IMR-90 (cell line): ENCODE data around the gene FAT2. TPM values are rescaled to one million over a fixed set of nuclear protein-coding genes. Genes with fewer than 3 reads are reported as not detected.

Experiments
- ATAC-seq: fragments of 200-7000 bp; cut with Tn5 transposase; 2 replicates; pipeline ENCODE4 v1.9.1; 2020; ENCODE audit warnings: low read depth, mild to moderate bottlenecking, moderate library complexity
- BruUV-seq: library from RNA; stranded (reverse); fragments of 400-500 nt; replicated peaks from 2 replicates; lab custom pipeline; 2021; lab: Mats Ljungman, UMichigan
- CTCF ChIA-PET: fragments of 300-600 bp; formaldehyde crosslinking; extraction: SDS; loops from one replicate; lab custom pipeline; 2021; ENCODE audit warnings: antibody characterized with exemption; lab: Yijun Ruan, JAX
- POLR2A ChIA-PET: fragments of 300-600 bp; sonication (Branson Sonifier 250); formaldehyde crosslinking; loops from one replicate; lab custom pipeline; 2022; ENCODE audit warnings: antibody characterized with exemption; ENCODE audit not compliant: unreplicated experiment; lab: Charles Lee
- DNase-seq: peaks from one replicate; pipeline ENCODE4 v3.0.0; 2013
- H2AFZ ChIP-seq: replicated peaks from 2 replicates; pipeline ENCODE3; 2013; ENCODE audit warnings: low read length, mild to moderate bottlenecking; ENCODE audit not compliant: poor library complexity
- H2AK5ac ChIP-seq: 2 replicates; pipeline ENCODE4 v1.6.1; 2013; ENCODE audit warnings: low read depth, low read length, inconsistent platforms
- H2AK9ac ChIP-seq: replicated peaks from 2 replicates; pipeline ENCODE3; 2013; ENCODE audit warnings: mild to moderate bottlenecking, low read depth, low read length, moderate library complexity; ENCODE audit not compliant: poor library complexity
- H2BK120ac ChIP-seq: 2 replicates; pipeline ENCODE4 v1.6.1; 2013; ENCODE audit warnings: low read depth, low read length, inconsistent platforms
- H2BK15ac ChIP-seq: 3 replicates; pipeline ENCODE4 v1.6.1; 2013; ENCODE audit warnings: low read depth, low read length, inconsistent platforms
- H2BK20ac ChIP-seq: 2 replicates; pipeline ENCODE4 v1.6.1; 2013; ENCODE audit warnings: low read depth, mild to moderate bottlenecking, inconsistent platforms, low read length, moderate library complexity
- H2BK5ac ChIP-seq: 2 replicates; pipeline ENCODE4 v1.6.1; 2013; ENCODE audit warnings: mild to moderate bottlenecking, low read depth, low read length, inconsistent platforms; ENCODE audit not compliant: poor library complexity, severe bottlenecking
- H3K14ac ChIP-seq: replicated peaks from 2 replicates; pipeline ENCODE4 v1.6.1; 2013; ENCODE audit warnings: low read depth, low read length, inconsistent platforms
- H3K18ac ChIP-seq: 2 replicates; pipeline ENCODE4 v1.6.1; 2013; ENCODE audit warnings: low read depth, low read length, control low read depth
- H3K23ac ChIP-seq: 2 replicates; pipeline ENCODE4 v1.6.1; 2013; ENCODE audit warnings: low read depth, low read length, inconsistent platforms
- H3K27ac ChIP-seq: 2 replicates; pipeline ENCODE4 v1.5.1; 2013; ENCODE audit warnings: mild to moderate bottlenecking, control low read depth, low read length; ENCODE audit not compliant: insufficient read depth
- H3K27me3 ChIP-seq: 2 replicates; pipeline ENCODE4 v1.6.1; 2013; ENCODE audit warnings: low read length; ENCODE audit not compliant: control insufficient read depth, insufficient read depth
- H3K36me3 ChIP-seq: 2 replicates; pipeline ENCODE4 v1.6.1; 2013; ENCODE audit warnings: low read length, mixed read lengths; ENCODE audit not compliant: control insufficient read depth, insufficient read depth
- H3K4ac ChIP-seq: 2 replicates; pipeline ENCODE4 v1.6.1; 2013; ENCODE audit warnings: low read depth, low read length, inconsistent platforms
- H3K4me1 ChIP-seq: 2 replicates; pipeline ENCODE4 v1.6.1; 2013; ENCODE audit warnings: low read length, mixed read lengths; ENCODE audit not compliant: control insufficient read depth, insufficient read depth
- H3K4me2 ChIP-seq: 2 replicates; pipeline ENCODE4 v1.6.1; 2013; ENCODE audit warnings: low read depth, mild to moderate bottlenecking, control low read depth, low read length, moderate library complexity
- H3K4me3 ChIP-seq: 2 replicates; pipeline ENCODE4 v1.5.1; 2013; ENCODE audit warnings: low read depth, mild to moderate bottlenecking, control low read depth, low read length, moderate library complexity; ENCODE audit not compliant: insufficient read depth
- H3K56ac ChIP-seq: 2 replicates; pipeline ENCODE4 v1.6.1; 2013; ENCODE audit warnings: low read length, inconsistent platforms; ENCODE audit not compliant: insufficient read depth; ENCODE audit errors: extremely low read depth
- H3K79me1 ChIP-seq, 2 experiments: 2 replicates each; pipeline ENCODE4 v1.6.1; 2013; ENCODE audit warnings: low read length in 2 of 2, inconsistent platforms in 1 of 2, low read depth in 1 of 2
- H3K9ac ChIP-seq: 2 replicates; pipeline ENCODE4 v1.6.1; 2013; ENCODE audit warnings: low read depth, low read length, control low read depth
- H3K9me1 ChIP-seq: 2 replicates; pipeline ENCODE4 v1.6.1; 2013; ENCODE audit warnings: low read length, inconsistent platforms; ENCODE audit not compliant: insufficient read depth
- H3K9me3 ChIP-seq: 2 replicates; pipeline ENCODE4 v1.6.1; 2013; ENCODE audit warnings: low read length; ENCODE audit not compliant: control insufficient read depth, insufficient read depth
- H4K20me1 ChIP-seq: 2 replicates; pipeline ENCODE4 v1.6.1; 2013; ENCODE audit warnings: low read length, inconsistent platforms; ENCODE audit not compliant: insufficient read depth
- H4K5ac ChIP-seq: 2 replicates; pipeline ENCODE4 v1.6.1; 2013; ENCODE audit warnings: mild to moderate bottlenecking, low read depth, low read length, control low read depth
- H4K8ac ChIP-seq, 2 experiments: 2 replicates each; pipeline ENCODE4 v1.6.1; 2013; ENCODE audit warnings: low read depth in 2 of 2, low read length in 2 of 2, control low read depth in 1 of 2, inconsistent platforms in 1 of 2
- H4K91ac ChIP-seq: 2 replicates; pipeline ENCODE4 v1.6.1; 2013; ENCODE audit warnings: low read depth, low read length, inconsistent platforms; ENCODE audit not compliant: insufficient read depth
- BHLHE40 ChIP-seq: fragments of 150-350 bp; IDR thresholded peaks from 2 replicates; pipeline ENCODE4 v1.6.1; 2016; ENCODE audit warnings: mild to moderate bottlenecking, low read depth, low read length
- CEBPB ChIP-seq: IDR thresholded peaks from 2 replicates; pipeline ENCODE4 v1.6.1; 2012; ENCODE audit warnings: low read depth, low read length, improper control_type of control experiment
- FOS ChIP-seq: fragments of 150-350 bp; IDR thresholded peaks from 2 replicates; pipeline ENCODE4 v1.6.1; 2016; ENCODE audit warnings: low read depth, low read length
- NFE2L2 ChIP-seq: fragments of 150-350 bp; IDR thresholded peaks from 2 replicates; pipeline ENCODE4 v1.6.1; 2016; ENCODE audit warnings: low read depth, mild to moderate bottlenecking, low read length
- POLR2A ChIP-seq: IDR thresholded peaks from 2 replicates; pipeline ENCODE4 v1.6.1; 2012; ENCODE audit warnings: mild to moderate bottlenecking, low read depth, low read length
- RAD21 ChIP-seq: IDR thresholded peaks from 2 replicates; pipeline ENCODE4 v1.6.1; 2012; ENCODE audit warnings: low read length, improper control_type of control experiment
- RCOR1 ChIP-seq: IDR thresholded peaks from 2 replicates; pipeline ENCODE4 v1.6.1; 2012; ENCODE audit warnings: mild to moderate bottlenecking, low read length, improper control_type of control experiment; ENCODE audit not compliant: insufficient replicate concordance
- RFX5 ChIP-seq: IDR thresholded peaks from 2 replicates; pipeline ENCODE4 v1.8.0; 2012; ENCODE audit warnings: low read depth, mild to moderate bottlenecking, low read length, moderate library complexity
- WGBS, 2 experiments: methylation state at CpG; one replicate each; pipeline versions ENCODE4 v1.1.5 to v1.1.7; 2013; ENCODE audit warnings: missing lambda C conversion rate in 2 of 2; ENCODE audit not compliant: insufficient read length in 1 of 2; ENCODE audit errors: extremely low coverage in 2 of 2; 5-methylcytosine and 5-hydroxymethylcytosine counted together
- dilution Hi-C: fragments of 300-500 bp; cut with HindIII; formaldehyde crosslinking; loops from one replicate; pipeline ENCODE4 v1.14.3; 2018; ENCODE audit warnings: low sequenced_read_pairs; ENCODE audit not compliant: unreplicated experiment
- in situ Hi-C: fragments of 300-500 bp; cut with MboI; formaldehyde crosslinking; loops from 3 replicates; pipeline ENCODE4 v1.14.3; 2019; ENCODE audit warnings: low sequenced_read_pairs, inconsistent platforms, mixed read lengths
- intact Hi-C: fragments of 100-400 bp; cut with micrococcal nuclease; formaldehyde crosslinking; loops from 2 replicates; pipeline ENCODE4 v1.10.0; 2022
- polyA plus RNA-seq, 3 experiments: library from polyadenylated mRNA; depleted of rRNA; stranded (reverse); fragments of >200 nt; gene quantifications; 2 replicates each; pipeline ENCODE4 v1.2.3, GENCODE V29; 2012; ENCODE audit warnings: low replicate concordance in 1 of 3
- total RNA-seq: library from RNA; depleted of rRNA; stranded (reverse); fragments of >200 nt; gene quantifications from 2 replicates; pipeline ENCODE4 v1.2.3, GENCODE V29; 2012
- TF ChIP-seq, protein P1 (sequence below): fragments of 150-350 bp; IDR thresholded peaks from 2 replicates; pipeline ENCODE4 v1.6.1; 2016; ENCODE audit warnings: low read depth, mild to moderate bottlenecking, low read length, moderate library complexity, borderline replicate concordance
- TF ChIP-seq, protein P2 (sequence below): fragments of 150-350 bp; IDR thresholded peaks from 2 replicates; pipeline ENCODE4 v1.6.1; 2017; ENCODE audit warnings: mild to moderate bottlenecking, antibody characterized with exemption, low read length, low read depth

FAT2 gene
- total and polyA plus RNA-seq, 2 of the 4 experiments (the other 2 are of a cell fraction), result under 0.01 to 0.03 TPM

DNA sequence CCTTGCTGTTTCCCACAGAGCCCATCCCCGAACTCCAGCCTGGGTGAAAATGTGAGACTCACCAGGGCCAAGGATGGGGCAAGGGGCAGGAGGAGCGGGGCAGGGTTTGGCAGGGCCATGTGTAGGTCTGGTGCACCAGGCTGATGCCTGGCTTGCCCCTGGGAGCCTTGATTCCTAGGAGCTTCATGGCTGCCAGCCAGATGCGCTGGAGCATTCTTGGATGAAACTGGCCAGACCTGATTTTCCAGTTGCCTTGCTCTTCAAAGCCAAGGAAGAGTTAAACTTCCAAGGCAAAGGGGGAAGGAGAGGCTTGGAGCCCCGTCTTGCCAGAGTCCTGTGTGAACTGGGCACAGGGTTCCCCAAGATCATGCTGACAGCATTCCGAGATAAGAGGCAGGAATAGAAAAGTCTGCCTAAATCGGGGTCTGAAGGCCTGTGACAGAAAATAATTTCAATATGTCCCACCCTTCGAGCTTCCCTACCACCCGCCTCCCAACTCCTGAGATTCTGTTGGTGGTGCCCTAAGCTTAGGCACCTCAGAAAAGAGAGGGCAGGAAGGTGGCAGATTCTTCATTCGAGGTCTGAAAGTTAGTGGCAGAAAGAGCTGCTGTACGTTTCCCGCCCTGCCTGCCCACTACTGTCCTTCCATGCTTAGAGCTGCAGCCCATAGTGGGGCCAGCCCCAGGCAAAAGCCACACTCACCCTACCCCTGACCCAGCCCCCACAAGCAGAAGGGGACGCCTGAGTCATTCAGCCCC, 20.4 kb downstream of the FAT2 start:
- Histone ChIP-seq H2BK5ac (no peak overlapping the region), H2AFZ (no peak overlapping the region), H4K5ac (no peak overlapping the region), H2AK5ac (no peak overlapping the region), H2BK120ac (no peak overlapping the region), H3K36me3 (no peaks in the 10 kb centered on the region), H3K4ac (no peak overlapping the region), H2BK15ac (no peak overlapping the region), H2BK20ac (no peak overlapping the region), H3K4me2 (no peak overlapping the region), H3K4me3 (no peak overlapping the region), H3K56ac (no peak overlapping the region), H4K20me1 (no peaks in the 10 kb centered on the region), H3K79me1 (no peaks in the 10 kb centered on the region), H3K23ac (no peak overlapping the region), H3K9me3 (no peaks in the 10 kb centered on the region), H2AK9ac (no peak overlapping the region), H3K4me1 (no peaks in the 10 kb centered on the region), H3K18ac (no peak overlapping the region), H3K9me1 (no peaks in the 10 kb centered on the region), H4K91ac (no peak overlapping the region), H3K27me3 (peaks cover 13% of the 10 kb centered on the region), H3K14ac (no peak overlapping the region), H4K8ac (no peak overlapping the region), H3K9ac (no peak overlapping the region), H3K27ac (no peak overlapping the region)
- dilution Hi-C loops (no loop called here), in situ Hi-C loops (no loop called here), intact Hi-C loops (no loop called here)
- no TSS peak for BruUV-seq
- DNase-seq, result no peak
- WGBS, 2 experiments, result 18% methylated on average over 2 of the region's 12 CpGs; no CpG with 5 or more reads in 1 of the 2 experiments
- ChIA-PET POLR2A (no interaction called here), CTCF (no interaction called here)
- TF ChIP-seq CEBPB (no peak), RCOR1 (no peak), NFE2L2 (no peak), FOS (no peak), POLR2A (no peak), RAD21 (no peak), BHLHE40 (no peak), RFX5 (no peak)
- TF ChIP-seq, protein P1, sequence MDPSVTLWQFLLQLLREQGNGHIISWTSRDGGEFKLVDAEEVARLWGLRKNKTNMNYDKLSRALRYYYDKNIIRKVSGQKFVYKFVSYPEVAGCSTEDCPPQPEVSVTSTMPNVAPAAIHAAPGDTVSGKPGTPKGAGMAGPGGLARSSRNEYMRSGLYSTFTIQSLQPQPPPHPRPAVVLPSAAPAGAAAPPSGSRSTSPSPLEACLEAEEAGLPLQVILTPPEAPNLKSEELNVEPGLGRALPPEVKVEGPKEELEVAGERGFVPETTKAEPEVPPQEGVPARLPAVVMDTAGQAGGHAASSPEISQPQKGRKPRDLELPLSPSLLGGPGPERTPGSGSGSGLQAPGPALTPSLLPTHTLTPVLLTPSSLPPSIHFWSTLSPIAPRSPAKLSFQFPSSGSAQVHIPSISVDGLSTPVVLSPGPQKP, result no peak
- TF ChIP-seq, protein P2, sequence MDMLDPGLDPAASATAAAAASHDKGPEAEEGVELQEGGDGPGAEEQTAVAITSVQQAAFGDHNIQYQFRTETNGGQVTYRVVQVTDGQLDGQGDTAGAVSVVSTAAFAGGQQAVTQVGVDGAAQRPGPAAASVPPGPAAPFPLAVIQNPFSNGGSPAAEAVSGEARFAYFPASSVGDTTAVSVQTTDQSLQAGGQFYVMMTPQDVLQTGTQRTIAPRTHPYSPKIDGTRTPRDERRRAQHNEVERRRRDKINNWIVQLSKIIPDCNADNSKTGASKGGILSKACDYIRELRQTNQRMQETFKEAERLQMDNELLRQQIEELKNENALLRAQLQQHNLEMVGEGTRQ, result no peak
- no peak for ATAC-seq
